GM19240 (cell line): ENCODE measurements around the gene SIRT1.
"Not testable (repeated sequence)": the region's sequence is repeated elsewhere in the genome, so short reads cannot be mapped to it uniquely, and the experiment has no call there.

Experiments used
- DNase-seq: peaks from one replicate; pipeline ENCODE4 v3.0.0; 2011; ENCODE audit warnings: low spot score; ENCODE audit not compliant: insufficient read length

SIRT1 gene

GRCh38 chr10:67884313-67884841 lies at the start of gene SIRT1:
SIRT1 (plus strand) TSS chr10:67884656; CDS start chr10:67884722, 66 bp downstream.
- DNase-seq: peak; percentile 82

DNA sequence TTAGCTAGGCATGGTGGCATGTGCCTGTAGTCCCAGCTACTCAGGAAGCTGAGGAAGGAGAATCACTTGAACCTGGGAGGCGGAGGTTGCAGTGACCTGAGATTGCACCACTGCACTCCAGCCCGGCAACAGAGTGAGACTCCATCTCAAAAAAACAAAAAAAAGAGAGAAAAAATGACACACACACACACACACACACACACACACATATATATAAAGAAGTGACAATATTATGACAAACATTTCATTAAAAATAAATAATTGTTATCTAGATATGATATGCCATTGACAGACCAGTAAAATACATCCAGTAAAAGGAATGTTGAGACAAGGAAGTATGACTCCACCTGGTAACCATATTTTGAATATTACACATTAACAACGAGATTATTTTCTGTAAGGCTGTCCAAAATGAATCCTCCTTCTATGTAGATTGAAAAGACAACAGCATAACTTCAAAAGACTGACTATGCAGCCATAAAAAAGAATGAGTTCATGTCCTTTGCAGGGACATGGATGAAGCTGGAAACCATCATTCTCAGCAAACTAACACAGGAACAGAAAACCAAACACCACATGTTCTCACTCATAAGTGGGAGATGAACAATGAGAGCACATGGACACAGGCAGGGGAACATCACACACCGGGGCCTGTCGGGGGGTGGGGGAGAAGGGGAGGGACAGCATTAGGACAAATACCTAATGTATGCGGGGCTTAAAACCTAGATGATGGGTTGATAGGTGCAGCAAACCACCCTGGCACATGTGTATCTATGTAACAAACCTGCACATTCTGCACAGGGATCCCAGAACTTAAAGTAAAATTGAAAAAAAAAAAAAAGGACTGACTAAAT lies 48.7 kb upstream of the SIRT1 start:
- DNase-seq: not testable (repeated sequence)

DNA sequence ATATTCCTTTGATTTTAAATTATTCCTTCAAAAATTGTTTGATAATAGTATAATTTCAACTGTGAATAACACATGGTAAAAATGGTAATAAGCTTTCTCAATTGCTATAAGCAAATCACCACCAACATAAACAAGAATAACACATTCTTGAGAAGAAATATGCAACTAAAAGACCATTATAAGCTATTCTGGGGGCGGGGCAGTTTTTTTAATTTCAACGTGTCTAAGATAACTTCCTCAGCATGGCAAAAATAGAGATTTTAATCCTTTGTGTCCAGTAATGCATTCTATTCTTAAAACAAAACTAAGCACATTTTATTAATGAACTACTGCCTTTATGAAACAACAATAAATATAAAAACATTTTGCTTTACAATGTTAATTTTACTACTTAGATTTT lies 48.0 kb upstream of the SIRT1 start:
- no peak for DNase-seq

DNA sequence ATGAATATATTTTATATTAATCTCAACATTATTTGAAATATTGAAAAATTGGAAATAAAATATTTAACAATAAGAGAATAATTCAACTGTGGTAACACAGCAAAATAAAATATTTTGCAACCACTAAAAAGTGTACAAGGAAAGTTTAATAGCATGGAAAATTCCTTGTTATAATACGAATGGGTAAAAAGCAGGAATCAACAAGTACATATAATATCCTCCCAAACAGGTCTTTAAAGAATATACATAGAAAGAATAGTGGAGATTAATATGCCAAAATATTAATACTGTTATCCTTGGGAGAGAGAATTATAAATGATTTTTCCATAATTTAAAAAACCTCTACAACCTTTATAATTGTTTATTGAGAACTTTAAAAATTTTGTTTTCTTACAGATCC lies 47.5 kb upstream of the SIRT1 start:
- DNase-seq: no peak

DNA sequence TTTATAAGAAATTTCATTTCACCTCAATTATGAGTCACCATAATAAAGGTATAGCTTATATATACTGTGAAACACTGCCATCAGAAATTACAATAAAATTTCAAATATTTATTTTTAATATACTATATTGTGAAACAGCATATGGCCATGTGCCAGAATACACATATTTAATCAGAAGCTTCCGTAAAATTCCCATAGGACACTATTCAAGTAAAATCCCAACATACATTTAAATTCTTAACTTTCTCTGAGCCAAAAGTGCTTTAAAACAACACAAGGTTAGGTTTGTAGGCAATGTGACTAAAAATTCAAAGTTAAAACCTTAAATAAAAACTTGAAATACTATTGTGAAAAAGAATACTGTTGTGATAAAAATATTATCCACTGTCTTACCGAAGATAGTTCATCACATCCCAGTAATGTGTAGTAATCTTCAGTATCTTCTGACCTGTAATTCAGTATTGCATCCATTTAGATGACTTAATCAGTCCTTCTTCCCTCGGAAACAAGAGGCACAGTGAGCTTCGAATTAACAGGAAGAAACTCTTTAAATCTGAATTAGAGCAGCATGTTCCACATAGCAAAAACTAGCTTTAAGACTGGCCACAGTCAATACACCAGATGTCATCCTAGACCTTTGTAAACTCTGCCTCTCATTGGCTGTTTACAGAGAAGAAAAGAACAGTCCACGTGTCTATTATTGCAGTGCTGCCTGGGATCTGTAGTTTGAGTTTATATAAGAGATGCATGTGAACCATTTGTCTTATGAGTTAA lies 46.7 kb upstream of the SIRT1 start, which contains the start of gene DNAJC12:
Gene DNAJC12, minus strand, starts transcription at position 648 of the 774 bp plus-strand sequence. Its CDS starts 177 bp downstream, at position 471.
- no peak for DNase-seq

DNA sequence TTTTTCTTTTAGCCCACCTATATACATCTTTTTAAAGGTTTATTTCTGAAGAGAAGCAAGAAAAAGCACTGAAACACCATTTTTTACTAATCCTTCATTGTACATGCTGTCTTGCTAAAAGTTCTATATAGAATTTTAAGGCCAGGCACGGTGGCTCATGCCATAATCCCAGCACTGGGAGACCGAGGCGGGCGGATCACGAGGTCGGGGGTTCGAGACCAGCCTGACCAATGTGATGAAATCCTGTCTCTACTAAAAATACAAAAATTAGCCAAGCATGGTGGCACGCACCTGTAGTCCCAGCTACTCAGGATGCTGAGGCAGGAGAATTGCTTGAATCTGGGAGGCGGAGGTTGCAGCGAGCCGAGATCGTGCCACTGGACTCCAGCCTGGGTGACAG lies 44.9 kb upstream of the SIRT1 start:
- not testable (repeated sequence) for DNase-seq

DNA sequence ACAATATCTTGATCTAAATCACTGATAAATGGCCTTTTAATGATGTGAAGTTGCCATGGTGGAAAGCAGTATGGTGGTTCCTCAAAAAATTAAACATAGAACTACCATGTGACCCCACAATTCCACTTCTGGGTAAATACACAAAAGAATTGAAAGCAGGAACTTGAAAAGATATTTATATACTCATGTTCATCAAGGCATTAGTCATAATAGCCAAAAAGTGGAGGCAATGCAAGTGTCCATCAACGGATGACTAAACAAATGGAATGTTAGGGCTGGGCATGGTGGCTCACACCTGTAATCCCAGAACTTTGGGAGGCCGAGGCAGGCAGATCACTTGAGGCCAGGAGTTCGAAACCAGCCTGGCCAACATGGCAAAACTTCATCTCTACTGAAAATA lies 44.5 kb upstream of the SIRT1 start:
- no peak for DNase-seq

DNA sequence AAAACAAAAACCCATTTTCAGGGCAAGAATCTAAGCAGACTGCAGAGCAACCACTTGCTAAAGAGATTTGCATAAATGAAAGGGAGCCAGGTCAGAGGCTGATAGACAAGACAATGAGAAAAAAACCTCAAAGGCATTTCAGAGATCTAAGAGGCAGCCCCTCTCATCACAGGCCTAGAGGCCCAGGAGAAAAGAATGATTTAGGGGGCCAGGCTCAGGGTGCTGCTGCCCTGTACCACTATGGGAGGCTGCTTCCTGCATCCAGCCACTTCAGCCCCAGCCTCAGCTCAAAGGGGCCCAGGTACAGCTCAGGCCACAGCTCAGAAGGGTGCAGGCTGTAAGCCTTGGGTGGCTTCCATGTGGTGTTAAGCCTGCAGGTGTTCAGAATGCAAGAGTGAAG lies 42.7 kb upstream of the SIRT1 start:
- no peak for DNase-seq

- DNase-seq: no peak
These were observed 41.2 kb upstream of the SIRT1 start for GRCh38 chr10:67843284-67843683.

DNA sequence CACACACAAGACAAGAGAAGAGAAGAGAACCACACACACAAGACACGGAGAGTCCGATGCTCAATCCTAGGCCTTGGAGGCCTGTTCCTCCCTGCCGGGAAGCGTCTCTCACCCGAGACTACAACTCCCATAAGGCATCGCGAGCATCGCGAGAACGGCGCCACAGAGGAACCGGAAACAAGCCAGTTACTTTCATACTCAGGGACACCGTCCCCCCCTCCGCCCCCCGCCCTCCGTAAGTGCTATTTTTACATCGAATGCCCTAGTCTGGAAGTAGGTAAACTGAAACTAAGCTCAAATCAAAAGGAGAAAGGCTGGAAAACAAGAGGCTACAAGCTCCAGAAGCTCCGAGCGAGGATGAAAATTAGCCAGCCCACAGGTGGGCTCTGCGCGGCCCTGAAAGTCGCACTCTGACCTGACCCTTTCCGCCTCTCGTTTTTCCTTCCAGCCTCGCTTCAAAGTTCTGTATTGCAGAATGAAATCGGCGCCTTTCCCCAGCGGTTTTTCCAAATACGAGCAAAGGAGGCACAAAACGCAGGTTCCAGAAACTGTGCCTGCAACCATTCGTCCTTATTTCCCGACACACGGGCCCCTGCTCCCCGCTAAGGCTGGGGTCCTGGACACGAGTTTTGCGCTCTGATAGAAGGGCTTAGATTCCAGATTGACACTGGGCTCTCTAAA lies 35.0 kb upstream of the SIRT1 start:
- DNase-seq: peak; percentile 79

DNA sequence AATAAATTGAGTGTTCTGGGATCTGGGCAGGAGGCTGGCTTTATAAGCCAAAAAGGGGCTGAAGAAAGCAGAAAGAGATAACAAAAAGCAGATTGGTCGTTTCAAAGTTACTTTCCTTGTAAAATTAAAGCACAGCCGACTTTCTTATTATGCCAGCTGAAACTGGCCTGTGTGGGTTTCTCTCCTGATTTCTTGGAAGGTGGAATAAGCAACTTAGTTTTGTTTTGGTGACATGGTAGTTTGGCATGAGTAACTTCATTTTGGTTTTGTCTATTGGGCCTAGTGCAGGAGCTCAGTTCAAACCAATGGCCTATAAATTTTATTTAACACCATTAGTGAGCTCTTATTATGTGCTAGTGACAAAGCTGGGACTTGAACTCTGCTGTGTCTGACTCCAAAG lies 33.3 kb upstream of the SIRT1 start:
- DNase-seq: no peak

- DNase-seq: no peak
These were observed 31.7 kb upstream of the SIRT1 start for GRCh38 chr10:67852761-67853160.

- DNase-seq: no peak
These were observed 30.9 kb upstream of the SIRT1 start for GRCh38 chr10:67853512-67853911.

- no peak for DNase-seq
These were observed 25.5 kb upstream of the SIRT1 start for GRCh38 chr10:67858971-67859370.

- DNase-seq: no peak
These were observed 22.6 kb upstream of the SIRT1 start for GRCh38 chr10:67861750-67862432.

GRCh38 chr10:67863094-67863493 lies 21.4 kb upstream of the SIRT1 start:
- no peak for DNase-seq

DNA sequence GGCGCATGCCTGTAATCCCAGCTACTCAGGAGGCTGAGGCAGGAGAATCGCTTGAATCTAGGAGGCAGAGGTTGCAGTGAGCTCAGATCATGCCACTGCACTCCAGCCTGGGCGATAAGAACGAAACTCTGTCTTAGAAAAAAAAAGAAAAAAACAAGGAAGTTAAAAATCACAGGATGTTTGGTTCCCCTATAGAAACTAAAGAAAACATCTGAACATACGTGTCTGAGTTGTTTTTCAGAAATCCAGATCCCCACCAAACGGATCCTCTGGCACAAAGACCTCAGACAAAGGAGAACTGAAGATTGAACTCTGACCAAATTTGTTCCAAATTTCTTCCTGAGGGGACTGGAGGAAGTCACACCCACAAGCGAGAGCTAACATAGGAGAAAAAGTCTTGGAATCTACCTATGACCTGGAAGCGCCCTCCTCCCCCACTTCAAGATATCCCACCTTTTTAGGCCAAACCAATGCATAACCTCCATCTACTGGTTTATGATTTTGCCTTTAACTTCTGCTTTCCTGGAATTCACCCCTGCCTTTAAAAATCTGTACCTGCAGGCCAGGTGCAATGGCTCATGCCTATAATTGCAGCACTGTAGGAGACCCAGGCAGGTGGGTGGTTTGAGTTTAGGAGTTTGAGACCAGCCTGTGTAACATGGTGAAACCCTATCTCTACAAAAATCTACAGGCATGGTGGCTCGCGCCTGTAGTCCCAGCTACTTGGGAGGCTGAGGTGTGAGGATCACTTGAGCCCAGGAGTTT lies 19.7 kb upstream of the SIRT1 start:
- no peak for DNase-seq

GRCh38 chr10:67868132-67868531 lies 16.3 kb upstream of the SIRT1 start:
- no peak for DNase-seq

- no peak for DNase-seq
These were observed 14.5 kb upstream of the SIRT1 start for GRCh38 chr10:67869996-67870395.
